Hepatic stellate cell (primary cell): ENCODE results near the gene CARD16.
"Not testable (repeated sequence)": the region's sequence is repeated elsewhere in the genome, so short reads cannot be mapped to it uniquely, and the experiment has no call there.

Experiments
- DNase-seq: peaks from one replicate; pipeline ENCODE4 v3.0.0; 2011; ENCODE audit warnings: low spot score

The CARD16 gene

GRCh38 chr11:105049481-105049880 is 4.3 kb upstream of the CARD16 start:
- DNase-seq, result no peak

- DNase-seq, result peak; percentile 71
Observed at GRCh38 chr11:105046898-105047579, 1.9 kb upstream of the CARD16 start.

GRCh38 chr11:105045676-105046296 is 651 bp upstream of the CARD16 start:
- DNase-seq, result no peak

GRCh38 chr11:105042178-105042577 is 3.0 kb downstream of the CARD16 start:
- no peak for DNase-seq

- no peak for DNase-seq
Observed at GRCh38 chr11:105040703-105041102, 4.4 kb downstream of the CARD16 start.

- peak; percentile 12 for DNase-seq
Observed at GRCh38 chr11:105034813-105035620, 10.1 kb downstream of the CARD16 start, which contains the start of gene CASP1. CASP1 (minus strand) TSS chr11:105035144; CDS start chr11:105035113, 31 bp downstream.

GRCh38 chr11:105034388-105034787 is 10.7 kb downstream of the CARD16 start:
- not testable (repeated sequence) for DNase-seq

GRCh38 chr11:105033781-105034180 is 11.4 kb downstream of the CARD16 start:
- no peak for DNase-seq

GRCh38 chr11:105033343-105033742 is 11.8 kb downstream of the CARD16 start:
- DNase-seq, result no peak

GRCh38 chr11:105032495-105032894 is 12.6 kb downstream of the CARD16 start:
- no peak for DNase-seq

GRCh38 chr11:105027678-105028077 is 17.5 kb downstream of the CARD16 start:
- DNase-seq, result no peak

- no peak for DNase-seq
Observed at GRCh38 chr11:105024394-105024793, 20.7 kb downstream of the CARD16 start.

- no peak for DNase-seq
Observed at GRCh38 chr11:105023003-105023402, 22.1 kb downstream of the CARD16 start, which contains the start of gene CASP5. CASP5 (minus strand) TSS chr11:105023168; CDS start chr11:105023136, 32 bp downstream.

GRCh38 chr11:105022527-105022926 is 22.6 kb downstream of the CARD16 start:
- no peak for DNase-seq

GRCh38 chr11:105007463-105007862 is 37.7 kb downstream of the CARD16 start:
- no peak for DNase-seq

GRCh38 chr11:105005451-105005845 is 39.7 kb downstream of the CARD16 start:
- no peak for DNase-seq

GRCh38 chr11:105004021-105004420 is 41.1 kb downstream of the CARD16 start:
- no peak for DNase-seq

GRCh38 chr11:105003151-105003550 is 42.0 kb downstream of the CARD16 start:
- no peak for DNase-seq

GRCh38 chr11:105000797-105001196 is 44.3 kb downstream of the CARD16 start:
- no peak for DNase-seq

- DNase-seq, result no peak
Observed at GRCh38 chr11:105000167-105000566, 45.0 kb downstream of the CARD16 start.

GRCh38 chr11:104999721-105000120 is 45.4 kb downstream of the CARD16 start:
- no peak for DNase-seq

- peak; percentile 5 for DNase-seq
Observed at GRCh38 chr11:104997288-104997687, 47.8 kb downstream of the CARD16 start.

- no peak for DNase-seq
Observed at GRCh38 chr11:104995001-104995408, 50.1 kb downstream of the CARD16 start.
